ENCODE data around the gene RASGEF1B.
"Not testable (repeated sequence)": the region's sequence is repeated elsewhere in the genome, so short reads cannot be mapped to it uniquely, and the experiment has no call there.

The RASGEF1B gene

GRCh38 chr4:81429031-81429430, 42.7 kb downstream of the RASGEF1B start:
- no peak for DNase-seq (ENCODE audit: low read depth)

- DNase-seq (ENCODE audit: low read depth) = no peak
Observed at GRCh38 chr4:81428002-81428401, 43.7 kb downstream of the RASGEF1B start.

- no peak for DNase-seq (ENCODE audit: low read depth)
Observed at GRCh38 chr4:81427344-81427821, 44.3 kb downstream of the RASGEF1B start.

- DNase-seq (ENCODE audit: low read depth) = no peak
Observed at GRCh38 chr4:81426770-81427289, 44.9 kb downstream of the RASGEF1B start.

- no peak for DNase-seq (ENCODE audit: low read depth)
Observed at GRCh38 chr4:81424816-81425755, 46.6 kb downstream of the RASGEF1B start.

GRCh38 chr4:81424336-81424735, 47.4 kb downstream of the RASGEF1B start:
- DNase-seq (ENCODE audit: low read depth) = no peak

GRCh38 chr4:81422595-81422994, 49.1 kb downstream of the RASGEF1B start:
- no peak for DNase-seq (ENCODE audit: low read depth)

- no peak for DNase-seq (ENCODE audit: low read depth)
Observed at GRCh38 chr4:81421346-81422218, 50.1 kb downstream of the RASGEF1B start.

GRCh38 chr4:81418572-81418971, 53.1 kb downstream of the RASGEF1B start:
- no peak for DNase-seq (ENCODE audit: low read depth)

- no peak for DNase-seq (ENCODE audit: low read depth)
Observed at GRCh38 chr4:81412946-81413495, 58.7 kb downstream of the RASGEF1B start.

GRCh38 chr4:81410680-81411079, 61.0 kb downstream of the RASGEF1B start:
- DNase-seq (ENCODE audit: low read depth) = no peak

GRCh38 chr4:81409836-81410235, 61.9 kb downstream of the RASGEF1B start:
- DNase-seq (ENCODE audit: low read depth) = no peak

- no peak for DNase-seq (ENCODE audit: low read depth)
Observed at GRCh38 chr4:81408341-81408740, 63.4 kb downstream of the RASGEF1B start.

- DNase-seq (ENCODE audit: low read depth) = no peak
Observed at GRCh38 chr4:81407726-81408125, 64.0 kb downstream of the RASGEF1B start.

GRCh38 chr4:81406481-81406880, 65.2 kb downstream of the RASGEF1B start:
- DNase-seq (ENCODE audit: low read depth) = not testable (repeated sequence)

GRCh38 chr4:81405900-81406401, 65.8 kb downstream of the RASGEF1B start:
- no peak for DNase-seq (ENCODE audit: low read depth)

- DNase-seq (ENCODE audit: low read depth) = no peak
Observed at GRCh38 chr4:81404741-81405140, 67.0 kb downstream of the RASGEF1B start.

- DNase-seq (ENCODE audit: low read depth) = no peak
Observed at GRCh38 chr4:81404294-81404693, 67.4 kb downstream of the RASGEF1B start.

GRCh38 chr4:81399306-81400086, 72.2 kb downstream of the RASGEF1B start:
- no peak for DNase-seq (ENCODE audit: low read depth)

- no peak for DNase-seq (ENCODE audit: low read depth)
Observed at GRCh38 chr4:81398379-81398778, 73.3 kb downstream of the RASGEF1B start.

- no peak for DNase-seq (ENCODE audit: low read depth)
Observed at GRCh38 chr4:81397635-81398034, 74.1 kb downstream of the RASGEF1B start.
